IMR-90 (cell line): ENCODE data around the gene CCDC38. TPM values are rescaled to one million over a fixed set of nuclear protein-coding genes. Genes with fewer than 3 reads are reported as not detected.

Experiments used
- ATAC-seq: fragments of 200-7000 bp; cut with Tn5 transposase; 2 replicates; pipeline ENCODE4 v1.9.1; 2020; ENCODE audit warnings: low read depth, mild to moderate bottlenecking, moderate library complexity
- BruUV-seq: library from RNA; stranded (reverse); fragments of 400-500 nt; replicated peaks from 2 replicates; lab custom pipeline; 2021; lab: Mats Ljungman, UMichigan
- CTCF ChIA-PET: fragments of 300-600 bp; formaldehyde crosslinking; extraction: SDS; loops from one replicate; lab custom pipeline; 2021; ENCODE audit warnings: antibody characterized with exemption; lab: Yijun Ruan, JAX
- POLR2A ChIA-PET: fragments of 300-600 bp; sonication (Branson Sonifier 250); formaldehyde crosslinking; loops from one replicate; lab custom pipeline; 2022; ENCODE audit warnings: antibody characterized with exemption; ENCODE audit not compliant: unreplicated experiment; lab: Charles Lee
- DNase-seq: peaks from one replicate; pipeline ENCODE4 v3.0.0; 2013
- H2AFZ ChIP-seq: replicated peaks from 2 replicates; pipeline ENCODE3; 2013; ENCODE audit warnings: low read length, mild to moderate bottlenecking; ENCODE audit not compliant: poor library complexity
- H2AK5ac ChIP-seq: 2 replicates; pipeline ENCODE4 v1.6.1; 2013; ENCODE audit warnings: low read depth, low read length, inconsistent platforms
- H2AK9ac ChIP-seq: replicated peaks from 2 replicates; pipeline ENCODE3; 2013; ENCODE audit warnings: mild to moderate bottlenecking, low read depth, low read length, moderate library complexity; ENCODE audit not compliant: poor library complexity
- H2BK120ac ChIP-seq: 2 replicates; pipeline ENCODE4 v1.6.1; 2013; ENCODE audit warnings: low read depth, low read length, inconsistent platforms
- H2BK15ac ChIP-seq: 3 replicates; pipeline ENCODE4 v1.6.1; 2013; ENCODE audit warnings: low read depth, low read length, inconsistent platforms
- H2BK20ac ChIP-seq: 2 replicates; pipeline ENCODE4 v1.6.1; 2013; ENCODE audit warnings: low read depth, mild to moderate bottlenecking, inconsistent platforms, low read length, moderate library complexity
- H2BK5ac ChIP-seq: 2 replicates; pipeline ENCODE4 v1.6.1; 2013; ENCODE audit warnings: mild to moderate bottlenecking, low read depth, low read length, inconsistent platforms; ENCODE audit not compliant: poor library complexity, severe bottlenecking
- H3K14ac ChIP-seq: replicated peaks from 2 replicates; pipeline ENCODE4 v1.6.1; 2013; ENCODE audit warnings: low read depth, low read length, inconsistent platforms
- H3K18ac ChIP-seq: 2 replicates; pipeline ENCODE4 v1.6.1; 2013; ENCODE audit warnings: low read depth, low read length, control low read depth
- H3K23ac ChIP-seq: 2 replicates; pipeline ENCODE4 v1.6.1; 2013; ENCODE audit warnings: low read depth, low read length, inconsistent platforms
- H3K27ac ChIP-seq: 2 replicates; pipeline ENCODE4 v1.5.1; 2013; ENCODE audit warnings: mild to moderate bottlenecking, control low read depth, low read length; ENCODE audit not compliant: insufficient read depth
- H3K27me3 ChIP-seq: 2 replicates; pipeline ENCODE4 v1.6.1; 2013; ENCODE audit warnings: low read length; ENCODE audit not compliant: control insufficient read depth, insufficient read depth
- H3K36me3 ChIP-seq: 2 replicates; pipeline ENCODE4 v1.6.1; 2013; ENCODE audit warnings: low read length, mixed read lengths; ENCODE audit not compliant: control insufficient read depth, insufficient read depth
- H3K4ac ChIP-seq: 2 replicates; pipeline ENCODE4 v1.6.1; 2013; ENCODE audit warnings: low read depth, low read length, inconsistent platforms
- H3K4me1 ChIP-seq: 2 replicates; pipeline ENCODE4 v1.6.1; 2013; ENCODE audit warnings: low read length, mixed read lengths; ENCODE audit not compliant: control insufficient read depth, insufficient read depth
- H3K4me2 ChIP-seq: 2 replicates; pipeline ENCODE4 v1.6.1; 2013; ENCODE audit warnings: low read depth, mild to moderate bottlenecking, control low read depth, low read length, moderate library complexity
- H3K4me3 ChIP-seq: 2 replicates; pipeline ENCODE4 v1.5.1; 2013; ENCODE audit warnings: low read depth, mild to moderate bottlenecking, control low read depth, low read length, moderate library complexity; ENCODE audit not compliant: insufficient read depth
- H3K56ac ChIP-seq: 2 replicates; pipeline ENCODE4 v1.6.1; 2013; ENCODE audit warnings: low read length, inconsistent platforms; ENCODE audit not compliant: insufficient read depth; ENCODE audit errors: extremely low read depth
- H3K79me1 ChIP-seq, 2 experiments: 2 replicates each; pipeline ENCODE4 v1.6.1; 2013; ENCODE audit warnings: low read length in 2 of 2, inconsistent platforms in 1 of 2, low read depth in 1 of 2
- H3K9ac ChIP-seq: 2 replicates; pipeline ENCODE4 v1.6.1; 2013; ENCODE audit warnings: low read depth, low read length, control low read depth
- H3K9me1 ChIP-seq: 2 replicates; pipeline ENCODE4 v1.6.1; 2013; ENCODE audit warnings: low read length, inconsistent platforms; ENCODE audit not compliant: insufficient read depth
- H3K9me3 ChIP-seq: 2 replicates; pipeline ENCODE4 v1.6.1; 2013; ENCODE audit warnings: low read length; ENCODE audit not compliant: control insufficient read depth, insufficient read depth
- H4K20me1 ChIP-seq: 2 replicates; pipeline ENCODE4 v1.6.1; 2013; ENCODE audit warnings: low read length, inconsistent platforms; ENCODE audit not compliant: insufficient read depth
- H4K5ac ChIP-seq: 2 replicates; pipeline ENCODE4 v1.6.1; 2013; ENCODE audit warnings: mild to moderate bottlenecking, low read depth, low read length, control low read depth
- H4K8ac ChIP-seq, 2 experiments: 2 replicates each; pipeline ENCODE4 v1.6.1; 2013; ENCODE audit warnings: low read depth in 2 of 2, low read length in 2 of 2, control low read depth in 1 of 2, inconsistent platforms in 1 of 2
- H4K91ac ChIP-seq: 2 replicates; pipeline ENCODE4 v1.6.1; 2013; ENCODE audit warnings: low read depth, low read length, inconsistent platforms; ENCODE audit not compliant: insufficient read depth
- CEBPB ChIP-seq: IDR thresholded peaks from 2 replicates; pipeline ENCODE4 v1.6.1; 2012; ENCODE audit warnings: low read depth, low read length, improper control_type of control experiment
- MAFK ChIP-seq: IDR thresholded peaks from 2 replicates; pipeline ENCODE4 v1.6.1; 2012; ENCODE audit warnings: low read depth, low read length, improper control_type of control experiment
- MXI1 ChIP-seq: IDR thresholded peaks from 2 replicates; pipeline ENCODE4 v1.6.1; 2012; ENCODE audit warnings: low read depth, mild to moderate bottlenecking, low read length, moderate library complexity, borderline replicate concordance
- NFE2L2 ChIP-seq: fragments of 150-350 bp; IDR thresholded peaks from 2 replicates; pipeline ENCODE4 v1.6.1; 2016; ENCODE audit warnings: low read depth, mild to moderate bottlenecking, low read length
- POLR2A ChIP-seq: IDR thresholded peaks from 2 replicates; pipeline ENCODE4 v1.6.1; 2012; ENCODE audit warnings: mild to moderate bottlenecking, low read depth, low read length
- SMC3 ChIP-seq: fragments of 150-350 bp; IDR thresholded peaks from 2 replicates; pipeline ENCODE4 v1.6.1; 2016; ENCODE audit warnings: low read depth, mild to moderate bottlenecking, antibody characterized with exemption, low read length, moderate library complexity
- WGBS, 2 experiments: methylation state at CpG; one replicate each; pipeline versions ENCODE4 v1.1.5 to v1.1.7; 2013; ENCODE audit warnings: missing lambda C conversion rate in 2 of 2; ENCODE audit not compliant: insufficient read length in 1 of 2; ENCODE audit errors: extremely low coverage in 2 of 2; 5-methylcytosine and 5-hydroxymethylcytosine counted together
- dilution Hi-C: fragments of 300-500 bp; cut with HindIII; formaldehyde crosslinking; loops from one replicate; pipeline ENCODE4 v1.14.3; 2018; ENCODE audit warnings: low sequenced_read_pairs; ENCODE audit not compliant: unreplicated experiment
- in situ Hi-C: fragments of 300-500 bp; cut with MboI; formaldehyde crosslinking; loops from 3 replicates; pipeline ENCODE4 v1.14.3; 2019; ENCODE audit warnings: low sequenced_read_pairs, inconsistent platforms, mixed read lengths
- intact Hi-C: fragments of 100-400 bp; cut with micrococcal nuclease; formaldehyde crosslinking; loops from 2 replicates; pipeline ENCODE4 v1.10.0; 2022
- polyA plus RNA-seq, 3 experiments: library from polyadenylated mRNA; depleted of rRNA; stranded (reverse); fragments of >200 nt; gene quantifications; 2 replicates each; pipeline ENCODE4 v1.2.3, GENCODE V29; 2012; ENCODE audit warnings: low replicate concordance in 1 of 3
- total RNA-seq: library from RNA; depleted of rRNA; stranded (reverse); fragments of >200 nt; gene quantifications from 2 replicates; pipeline ENCODE4 v1.2.3, GENCODE V29; 2012
- TF ChIP-seq, protein P1 (sequence below): conservative IDR thresholded peaks from 2 replicates; pipeline ENCODE4 v1.5.1; 2012; ENCODE audit warnings: mild to moderate bottlenecking, low read depth, low read length, improper control_type of control experiment

Gene CCDC38
- total and polyA plus RNA-seq, 2 of the 4 experiments (the other 2 are of a cell fraction), result not detected

DNA sequence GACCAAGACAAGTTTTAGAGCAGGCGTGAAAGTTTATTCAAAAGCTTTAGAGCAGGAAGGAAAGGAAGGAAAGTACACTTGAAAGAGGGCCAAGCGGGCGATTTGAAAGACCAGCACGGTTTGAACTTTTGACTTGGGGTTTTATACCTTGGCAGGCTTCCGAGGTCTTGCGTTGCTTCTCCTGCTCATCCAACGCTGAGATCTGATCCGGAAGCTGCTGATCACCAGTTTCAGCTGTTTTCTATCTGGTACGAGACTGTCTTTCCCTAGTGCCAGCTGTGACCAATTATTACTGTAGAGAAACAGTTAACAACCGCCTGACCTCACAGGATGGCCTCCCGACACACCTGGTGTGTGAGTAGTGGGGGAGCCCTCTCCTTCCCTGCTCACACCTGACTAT is 104.3 kb downstream of the CCDC38 start:
- H3K14ac ChIP-seq, result no peak overlapping the region
- no TSS peak for BruUV-seq
- H3K56ac ChIP-seq, result no peak overlapping the region
- no peak overlapping the region for H3K18ac ChIP-seq
- H3K4me1 ChIP-seq, result peaks cover 8% of the 10 kb centered on the region; the same call in 1 of the 2 replicates
- no peak overlapping the region for H2BK5ac ChIP-seq
- in situ Hi-C loops, result no loop called here
- H3K9me3 ChIP-seq, result no peaks in the 10 kb centered on the region
- H3K9me1 ChIP-seq, result peaks cover 5% of the 10 kb centered on the region
- H3K9ac ChIP-seq, result no peak overlapping the region
- no peaks in the 10 kb centered on the region for H3K79me1 ChIP-seq
- H3K4ac ChIP-seq, result no peak overlapping the region
- no peak overlapping the region for H4K91ac ChIP-seq
- no peak overlapping the region for H3K23ac ChIP-seq
- DNase-seq (peak; percentile 72), ATAC-seq (peak; percentile 38)
- dilution Hi-C loops, result no loop called here
- H2AK5ac ChIP-seq, result no peak overlapping the region
- H3K4me2 ChIP-seq, result peak overlapping the region; percentile 7; the same call in 1 of the 2 replicates
- H4K5ac ChIP-seq, result no peak overlapping the region
- H2AFZ ChIP-seq, result peak overlapping the region; percentile 40
- no peaks in the 10 kb centered on the region for H3K36me3 ChIP-seq
- no peak overlapping the region for H2BK15ac ChIP-seq
- no peak overlapping the region for H3K4me3 ChIP-seq
- H2BK20ac ChIP-seq, result no peak overlapping the region
- CTCF ChIA-PET, result interaction anchor here (0.8 kb wide), 1 partner anchor 11 kb away, joined by 5 read pairs; no protein-coding TSS in a partner anchor
- H2BK120ac ChIP-seq, result no peak overlapping the region
- POLR2A ChIA-PET, result no interaction called here
- intact Hi-C loops, result loop anchor here (10.0 kb wide), 1 partner anchor 1283 kb away; no protein-coding TSS in a partner anchor
- no peaks in the 10 kb centered on the region for H4K20me1 ChIP-seq
- H3K27ac ChIP-seq, result no peak overlapping the region
- WGBS, 2 experiments, result 21% methylated on average over 6 of the region's 11 CpGs; no CpG with 5 or more reads in 1 of the 2 experiments
- no peak overlapping the region for H4K8ac ChIP-seq
- no peak for TF ChIP-seq MAFK
- no peak for TF ChIP-seq POLR2A
- no peak for TF ChIP-seq CEBPB
- no peak for TF ChIP-seq SMC3
- TF ChIP-seq, protein P1, sequence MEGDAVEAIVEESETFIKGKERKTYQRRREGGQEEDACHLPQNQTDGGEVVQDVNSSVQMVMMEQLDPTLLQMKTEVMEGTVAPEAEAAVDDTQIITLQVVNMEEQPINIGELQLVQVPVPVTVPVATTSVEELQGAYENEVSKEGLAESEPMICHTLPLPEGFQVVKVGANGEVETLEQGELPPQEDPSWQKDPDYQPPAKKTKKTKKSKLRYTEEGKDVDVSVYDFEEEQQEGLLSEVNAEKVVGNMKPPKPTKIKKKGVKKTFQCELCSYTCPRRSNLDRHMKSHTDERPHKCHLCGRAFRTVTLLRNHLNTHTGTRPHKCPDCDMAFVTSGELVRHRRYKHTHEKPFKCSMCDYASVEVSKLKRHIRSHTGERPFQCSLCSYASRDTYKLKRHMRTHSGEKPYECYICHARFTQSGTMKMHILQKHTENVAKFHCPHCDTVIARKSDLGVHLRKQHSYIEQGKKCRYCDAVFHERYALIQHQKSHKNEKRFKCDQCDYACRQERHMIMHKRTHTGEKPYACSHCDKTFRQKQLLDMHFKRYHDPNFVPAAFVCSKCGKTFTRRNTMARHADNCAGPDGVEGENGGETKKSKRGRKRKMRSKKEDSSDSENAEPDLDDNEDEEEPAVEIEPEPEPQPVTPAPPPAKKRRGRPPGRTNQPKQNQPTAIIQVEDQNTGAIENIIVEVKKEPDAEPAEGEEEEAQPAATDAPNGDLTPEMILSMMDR, result no peak
- TF ChIP-seq MXI1, result no peak
- TF ChIP-seq NFE2L2, result no peak
- H3K27me3 ChIP-seq, result no peaks in the 10 kb centered on the region
- H2AK9ac ChIP-seq, result no peak overlapping the region
